Measurements from ENCODE around the gene DYNLT5.
A peak's percentile ranks its signal among the peaks of the same experiment; 100 is the strongest.
"Not testable (repeated sequence)": the region's sequence is repeated elsewhere in the genome, so short reads cannot be mapped to it uniquely, and the experiment has no call there.

Gene DYNLT5

GRCh38 chr1:66752000-66752592 lies at the start of gene DYNLT5:
Gene DYNLT5 (plus strand): TSS chr1:66752459. CDS start chr1:66754659, 2,200 bp downstream.
- no peak for DNase-seq (ENCODE audit: low spot score)

GRCh38 chr1:66704177-66704875 lies 47.9 kb upstream of the DYNLT5 start:
- DNase-seq (ENCODE audit: low spot score), result no peak

- DNase-seq (ENCODE audit: low spot score), result peak; percentile 51
Measured at GRCh38 chr1:66705110-66705509, 47.1 kb upstream of the DYNLT5 start.

GRCh38 chr1:66711420-66711819 lies 40.8 kb upstream of the DYNLT5 start:
- DNase-seq (ENCODE audit: low spot score), result peak; percentile 20

GRCh38 chr1:66712839-66713238 lies 39.4 kb upstream of the DYNLT5 start:
- no peak for DNase-seq (ENCODE audit: low spot score)

GRCh38 chr1:66723985-66724384 lies 28.3 kb upstream of the DYNLT5 start:
- DNase-seq (ENCODE audit: low spot score), result peak; percentile 48

- DNase-seq (ENCODE audit: low spot score), result peak; percentile 26
Measured at GRCh38 chr1:66725885-66726665, 26.2 kb upstream of the DYNLT5 start.

- DNase-seq (ENCODE audit: low spot score), result no peak
Measured at GRCh38 chr1:66728021-66728420, 24.2 kb upstream of the DYNLT5 start.

GRCh38 chr1:66728716-66729115 lies 23.5 kb upstream of the DYNLT5 start:
- not testable (repeated sequence) for DNase-seq (ENCODE audit: low spot score)

GRCh38 chr1:66729119-66729518 lies 23.1 kb upstream of the DYNLT5 start:
- DNase-seq (ENCODE audit: low spot score), result no peak

GRCh38 chr1:66729523-66729922 lies 22.7 kb upstream of the DYNLT5 start:
- DNase-seq (ENCODE audit: low spot score), result no peak

GRCh38 chr1:66730462-66730861 lies 21.8 kb upstream of the DYNLT5 start:
- DNase-seq (ENCODE audit: low spot score), result no peak

- no peak for DNase-seq (ENCODE audit: low spot score)
Measured at GRCh38 chr1:66731170-66731865, 20.9 kb upstream of the DYNLT5 start.

GRCh38 chr1:66732407-66733166 lies 19.7 kb upstream of the DYNLT5 start:
- no peak for DNase-seq (ENCODE audit: low spot score)

GRCh38 chr1:66733348-66734017 lies 18.8 kb upstream of the DYNLT5 start:
- no peak for DNase-seq (ENCODE audit: low spot score)

- DNase-seq (ENCODE audit: low spot score), result not testable (repeated sequence)
Measured at GRCh38 chr1:66734531-66734930, 17.7 kb upstream of the DYNLT5 start.

- DNase-seq (ENCODE audit: low spot score), result no peak
Measured at GRCh38 chr1:66737836-66738235, 14.4 kb upstream of the DYNLT5 start.

- DNase-seq (ENCODE audit: low spot score), result no peak
Measured at GRCh38 chr1:66739401-66740157, 12.7 kb upstream of the DYNLT5 start.

GRCh38 chr1:66745451-66745850 lies 6.8 kb upstream of the DYNLT5 start:
- DNase-seq (ENCODE audit: low spot score), result no peak

- DNase-seq (ENCODE audit: low spot score), result no peak
Measured at GRCh38 chr1:66747501-66747900, 4.8 kb upstream of the DYNLT5 start.
